ENCODE results near the gene LRCH1.

The LRCH1 gene

DNA sequence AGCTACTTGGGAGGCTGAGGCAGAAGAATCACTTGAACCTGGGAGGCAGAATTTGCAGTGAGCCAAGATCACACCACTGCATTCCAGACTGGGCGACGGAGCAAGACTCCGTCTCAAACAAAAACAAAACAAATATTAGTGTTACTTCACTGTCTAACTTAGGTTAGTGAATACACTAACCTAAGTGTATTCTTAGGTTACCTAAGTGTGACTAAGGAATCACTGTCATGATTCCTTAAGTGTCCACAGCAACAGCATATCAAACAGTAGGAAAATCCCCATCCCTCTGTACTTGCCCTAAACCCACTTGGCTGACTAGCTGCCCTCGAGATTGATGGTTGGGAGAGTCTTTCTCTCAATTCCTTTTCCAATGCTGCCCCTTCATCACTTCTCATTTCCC lies 11.8 kb upstream of the LRCH1 start:
- DNase-seq (ENCODE audit: low read depth, low spot score), result no peak
- no peak overlapping the region for H3K4me3 ChIP-seq (ENCODE audit: low read depth, low read length)
- TF ChIP-seq, protein P1, sequence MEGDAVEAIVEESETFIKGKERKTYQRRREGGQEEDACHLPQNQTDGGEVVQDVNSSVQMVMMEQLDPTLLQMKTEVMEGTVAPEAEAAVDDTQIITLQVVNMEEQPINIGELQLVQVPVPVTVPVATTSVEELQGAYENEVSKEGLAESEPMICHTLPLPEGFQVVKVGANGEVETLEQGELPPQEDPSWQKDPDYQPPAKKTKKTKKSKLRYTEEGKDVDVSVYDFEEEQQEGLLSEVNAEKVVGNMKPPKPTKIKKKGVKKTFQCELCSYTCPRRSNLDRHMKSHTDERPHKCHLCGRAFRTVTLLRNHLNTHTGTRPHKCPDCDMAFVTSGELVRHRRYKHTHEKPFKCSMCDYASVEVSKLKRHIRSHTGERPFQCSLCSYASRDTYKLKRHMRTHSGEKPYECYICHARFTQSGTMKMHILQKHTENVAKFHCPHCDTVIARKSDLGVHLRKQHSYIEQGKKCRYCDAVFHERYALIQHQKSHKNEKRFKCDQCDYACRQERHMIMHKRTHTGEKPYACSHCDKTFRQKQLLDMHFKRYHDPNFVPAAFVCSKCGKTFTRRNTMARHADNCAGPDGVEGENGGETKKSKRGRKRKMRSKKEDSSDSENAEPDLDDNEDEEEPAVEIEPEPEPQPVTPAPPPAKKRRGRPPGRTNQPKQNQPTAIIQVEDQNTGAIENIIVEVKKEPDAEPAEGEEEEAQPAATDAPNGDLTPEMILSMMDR (IDR thresholded peaks at IDR 0.05; ENCODE audit: insufficient read depth, low read length, missing control alignments), result no peak
- POLR2A ChIA-PET, result no interaction called here
- CTCF ChIA-PET, result interaction anchor here (2.0 to 5.4 kb wide), 2 partner anchors 11 to 180 kb away, joined by 5 to 38 read pairs; partner anchors contain the start of gene LRCH1

DNA sequence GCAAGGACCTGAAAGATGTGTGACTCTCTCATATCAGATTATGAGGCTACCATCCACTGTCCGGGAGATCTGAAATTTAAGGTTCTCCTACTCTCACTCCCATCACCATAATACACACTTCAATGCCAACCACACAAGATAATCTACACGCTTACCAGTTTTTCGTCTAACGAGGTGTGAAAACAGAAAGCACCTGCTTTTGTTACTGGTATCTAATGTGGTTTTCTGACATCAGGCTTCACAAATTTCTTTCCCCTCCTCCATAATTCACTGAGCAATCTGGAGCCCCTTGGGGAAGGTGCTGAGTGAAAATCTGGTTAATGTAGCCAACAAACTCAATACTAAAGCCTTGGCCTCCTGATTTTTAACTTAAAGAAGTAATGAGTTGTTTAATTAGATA lies 10.1 kb upstream of the LRCH1 start:
- DNase-seq (ENCODE audit: low read depth, low spot score), result no peak
- ChIA-PET POLR2A (no interaction called here), CTCF (interaction anchor here (0.6 to 5.4 kb wide), 3 partner anchors 9 to 179 kb away, joined by 3 to 38 read pairs (median 5); partner anchors contain the start of gene LRCH1)
- H3K4me3 ChIP-seq (ENCODE audit: low read depth, low read length), result no peak overlapping the region
- TF ChIP-seq, protein P1 (IDR thresholded peaks at IDR 0.05; ENCODE audit: insufficient read depth, low read length, missing control alignments), result no peak

DNA sequence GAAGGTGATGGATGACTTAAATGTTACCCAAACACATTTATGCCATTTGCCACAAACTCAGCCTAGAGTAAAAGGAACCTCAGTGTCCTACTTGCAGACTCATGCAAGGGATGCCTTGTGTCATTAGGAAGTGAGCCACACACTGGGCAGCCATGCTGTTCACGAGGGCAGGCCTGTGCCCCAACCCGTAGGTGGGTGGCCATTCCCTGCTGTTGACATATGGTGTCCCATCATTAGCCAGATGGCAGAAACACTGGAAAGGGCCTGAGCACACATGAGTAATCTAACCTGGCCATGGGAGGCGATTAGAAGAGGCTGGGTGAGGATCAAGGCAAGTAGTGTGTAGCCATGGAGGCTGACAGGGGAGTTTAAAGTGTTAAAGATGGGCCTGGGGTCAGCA lies 9.7 kb upstream of the LRCH1 start:
- CTCF ChIA-PET, result interaction anchor here (2.0 to 5.4 kb wide), 2 partner anchors 9 to 178 kb away, joined by 5 to 38 read pairs; partner anchors contain the start of gene LRCH1
- TF ChIP-seq, protein P1 (IDR thresholded peaks at IDR 0.05; ENCODE audit: insufficient read depth, low read length, missing control alignments), result no peak
- DNase-seq (ENCODE audit: low read depth, low spot score), result no peak
- no peak overlapping the region for H3K4me3 ChIP-seq (ENCODE audit: low read depth, low read length)
- POLR2A ChIA-PET, result no interaction called here

DNA sequence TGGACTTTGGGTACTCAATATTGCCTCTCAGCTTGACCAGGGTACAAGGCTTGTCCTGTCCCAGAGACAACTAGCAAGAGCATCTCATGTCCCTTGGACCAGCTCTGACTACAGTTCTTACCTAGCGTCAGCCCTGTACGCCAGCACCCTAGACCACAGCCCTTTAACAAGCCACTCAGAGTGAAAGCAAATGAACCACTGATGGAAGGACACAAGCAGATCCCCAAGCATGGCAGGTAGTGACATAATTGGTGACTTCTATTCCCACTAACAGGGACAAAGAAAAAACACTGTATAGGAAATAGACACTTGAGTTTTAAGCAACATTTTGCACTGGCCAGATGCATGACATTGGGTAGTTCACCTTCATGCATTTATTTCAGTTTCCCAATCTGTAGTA lies 8.8 kb upstream of the LRCH1 start:
- ChIA-PET CTCF (interaction anchor here (5.4 kb wide), 1 partner anchor 8 kb away, joined by 38 read pairs; the partner anchor contains the start of gene LRCH1), POLR2A (no interaction called here)
- no peak for DNase-seq (ENCODE audit: low read depth, low spot score)
- no peak overlapping the region for H3K4me3 ChIP-seq (ENCODE audit: low read depth, low read length)
- TF ChIP-seq, protein P1 (IDR thresholded peaks at IDR 0.05; ENCODE audit: insufficient read depth, low read length, missing control alignments), result no peak

DNA sequence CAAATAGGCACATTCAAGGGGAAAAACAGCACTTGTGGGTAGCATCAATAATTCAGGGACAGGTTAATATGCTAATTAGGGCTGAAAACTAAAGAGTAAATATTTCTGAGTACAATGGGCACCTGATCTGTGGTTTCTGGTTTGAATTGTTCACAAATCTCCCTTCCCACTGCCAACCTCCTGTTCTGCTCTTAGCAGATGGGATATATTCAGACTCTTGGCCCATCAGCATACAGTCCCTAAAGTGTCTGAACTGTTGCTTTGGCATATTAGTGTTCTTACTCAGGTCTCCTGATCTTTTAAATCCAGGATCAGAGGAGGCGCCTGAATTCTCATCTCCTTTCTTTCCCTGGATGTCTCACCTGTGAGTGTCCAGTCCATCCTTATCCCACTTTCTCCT lies 8.2 kb upstream of the LRCH1 start:
- CTCF ChIA-PET, result no interaction called here

DNA sequence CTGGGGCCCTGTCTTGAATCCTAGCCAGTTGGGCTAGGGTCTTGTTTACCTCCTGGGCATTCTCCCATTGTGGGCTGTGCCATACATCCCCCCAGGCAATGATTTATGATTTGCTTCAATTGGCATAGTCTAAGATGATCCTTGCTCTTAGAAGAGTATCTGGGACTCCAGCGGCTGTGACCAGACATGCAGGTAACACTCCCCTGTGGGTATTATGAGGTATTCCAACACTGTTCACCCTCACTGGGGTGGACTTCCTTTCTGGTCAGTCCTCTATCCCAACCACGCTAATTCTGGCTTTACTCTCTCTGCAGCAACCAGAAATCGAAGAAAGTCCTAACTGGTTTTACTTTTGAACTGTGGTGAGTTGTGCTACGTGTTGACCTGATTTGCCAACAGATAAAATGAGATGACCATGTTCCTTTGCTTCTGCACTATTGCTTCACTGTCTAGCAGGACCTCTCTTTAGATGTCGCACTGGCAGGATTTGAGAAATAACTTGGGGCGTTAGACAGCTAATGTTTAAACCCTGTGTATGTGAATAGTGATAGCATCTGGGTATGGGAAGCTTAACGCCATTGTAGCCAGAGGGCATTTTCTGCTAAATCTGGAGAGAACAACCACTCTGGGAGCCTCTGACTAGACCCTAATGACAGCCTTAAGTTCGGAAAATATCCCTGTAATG lies 6.7 kb upstream of the LRCH1 start:
- ChIA-PET CTCF (no interaction called here), POLR2A (no interaction called here)
- no peak for DNase-seq (ENCODE audit: low read depth, low spot score)
- TF ChIP-seq, protein P1 (IDR thresholded peaks at IDR 0.05; ENCODE audit: insufficient read depth, low read length, missing control alignments), result no peak
- H3K4me3 ChIP-seq (ENCODE audit: low read depth, low read length), result no peak overlapping the region

More for the DNA sequence above, 8.2 kb upstream of the LRCH1 start:
- no peak for DNase-seq (ENCODE audit: low read depth, low spot score)
- POLR2A ChIA-PET, result no interaction called here
- TF ChIP-seq, protein P1 (IDR thresholded peaks at IDR 0.05; ENCODE audit: insufficient read depth, low read length, missing control alignments), result no peak
- no peak overlapping the region for H3K4me3 ChIP-seq (ENCODE audit: low read depth, low read length)

All from AG04449 (cell line).